H4 (cell line): ENCODE data around the gene HNRNPK. TPM values are rescaled to one million over a fixed set of nuclear protein-coding genes. Genes with fewer than 3 reads are reported as not detected.

Experiments used
- DNase-seq: peaks from one replicate; pipeline ENCODE4 v3.0.0-alpha.2; 2015; ENCODE audit warnings: low spot score
- total RNA-seq: library from RNA; depleted of rRNA; stranded (reverse); fragments of >200 nt; shearing (Covaris generic); gene quantifications from 2 replicates; pipeline ENCODE4 v1.2.3, GENCODE V29; 2014; rRNA removed

Gene HNRNPK
- 661 and 803 TPM in 2 replicates for total RNA-seq

GRCh38 chr9:83979812-83980394, at the start of gene HNRNPK:
TSS of gene HNRNPK (minus strand) at chr9:83980215. CDS start at chr9:83978252, 1,963 bp downstream.
- DNase-seq = peak; percentile 95

DNA sequence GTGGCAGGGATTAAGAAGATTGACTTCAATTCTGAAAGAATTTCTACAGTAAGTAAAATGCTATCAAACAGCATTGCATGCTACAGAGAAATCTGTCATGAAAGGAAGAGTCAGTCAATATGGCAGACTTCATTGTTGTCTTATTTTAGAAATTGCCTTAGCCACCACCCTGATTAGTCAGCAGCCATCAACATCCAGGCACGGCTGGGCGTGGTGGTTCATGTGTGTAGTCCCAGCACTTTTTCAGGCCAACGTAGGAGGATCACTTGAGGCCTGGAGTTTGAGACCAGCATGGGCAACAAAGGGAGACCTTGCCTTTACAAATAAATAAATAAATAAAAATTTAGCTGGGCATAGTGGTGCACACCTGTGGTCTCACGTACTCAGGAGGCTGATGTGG, 47.2 kb upstream of the HNRNPK start:
- DNase-seq = no peak

GRCh38 chr9:84024041-84024575, 44.1 kb upstream of the HNRNPK start:
- DNase-seq = no peak

DNA sequence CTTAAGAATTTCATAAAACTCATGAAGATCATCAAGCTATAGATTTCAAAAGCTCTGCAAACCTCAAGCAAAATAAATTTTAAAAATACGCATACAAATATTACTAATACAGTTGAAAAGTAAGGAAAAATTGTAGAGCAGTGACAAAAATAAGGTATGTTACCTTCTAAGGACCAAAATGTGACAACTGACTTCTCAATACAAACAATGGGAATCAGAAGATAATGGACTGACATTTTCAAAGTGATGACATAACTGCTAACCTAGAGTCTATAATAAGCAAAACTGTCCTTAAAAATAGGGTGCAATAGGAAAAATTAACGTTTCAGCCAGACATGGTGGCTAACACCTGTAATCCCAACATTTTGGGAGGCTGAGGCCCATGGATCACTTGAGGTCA, 27.6 kb upstream of the HNRNPK start:
- no peak for DNase-seq

- no peak for DNase-seq
These were observed 23.2 kb upstream of the HNRNPK start for GRCh38 chr9:84003246-84003645.

DNA sequence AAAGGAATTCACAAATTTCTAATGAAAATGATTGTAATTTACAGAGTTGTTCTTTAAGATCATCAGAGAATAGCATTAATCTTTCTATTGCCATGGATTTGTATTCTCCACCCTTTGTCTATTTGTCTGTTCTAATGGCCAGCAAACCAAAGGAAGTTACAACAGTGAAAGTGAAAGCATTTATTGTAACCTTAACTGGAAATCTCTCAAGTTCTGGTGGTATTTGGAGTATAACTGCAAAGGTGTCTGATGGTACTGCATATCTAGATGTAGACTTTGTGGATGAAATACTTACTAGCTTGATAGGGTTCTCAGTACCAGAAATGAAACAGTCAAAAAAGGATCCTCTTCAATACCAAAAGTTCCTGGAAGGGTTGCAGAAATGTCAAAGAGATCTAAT, 22.3 kb upstream of the HNRNPK start:
- peak; percentile 11 for DNase-seq

DNA sequence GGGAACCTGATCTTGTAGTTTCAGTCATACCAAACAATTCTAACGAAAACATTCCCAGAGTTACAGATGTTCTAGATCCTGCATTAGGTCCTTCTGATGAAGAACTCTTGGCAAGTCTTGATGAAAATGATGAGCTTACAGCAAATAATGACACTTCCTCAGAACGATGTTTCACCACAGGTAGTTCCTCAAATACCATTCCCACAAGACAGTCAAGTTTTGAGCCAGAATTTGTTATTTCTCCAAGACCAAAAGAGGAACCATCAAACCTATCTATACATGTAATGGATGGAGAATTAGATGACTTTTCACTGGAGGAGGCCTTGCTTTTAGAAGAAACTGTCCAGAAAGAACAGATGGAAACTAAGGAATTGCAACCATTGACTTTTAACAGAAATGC, 21.6 kb upstream of the HNRNPK start:
- no peak for DNase-seq

GRCh38 chr9:84000186-84000585, 20.2 kb upstream of the HNRNPK start:
- no peak for DNase-seq

DNA sequence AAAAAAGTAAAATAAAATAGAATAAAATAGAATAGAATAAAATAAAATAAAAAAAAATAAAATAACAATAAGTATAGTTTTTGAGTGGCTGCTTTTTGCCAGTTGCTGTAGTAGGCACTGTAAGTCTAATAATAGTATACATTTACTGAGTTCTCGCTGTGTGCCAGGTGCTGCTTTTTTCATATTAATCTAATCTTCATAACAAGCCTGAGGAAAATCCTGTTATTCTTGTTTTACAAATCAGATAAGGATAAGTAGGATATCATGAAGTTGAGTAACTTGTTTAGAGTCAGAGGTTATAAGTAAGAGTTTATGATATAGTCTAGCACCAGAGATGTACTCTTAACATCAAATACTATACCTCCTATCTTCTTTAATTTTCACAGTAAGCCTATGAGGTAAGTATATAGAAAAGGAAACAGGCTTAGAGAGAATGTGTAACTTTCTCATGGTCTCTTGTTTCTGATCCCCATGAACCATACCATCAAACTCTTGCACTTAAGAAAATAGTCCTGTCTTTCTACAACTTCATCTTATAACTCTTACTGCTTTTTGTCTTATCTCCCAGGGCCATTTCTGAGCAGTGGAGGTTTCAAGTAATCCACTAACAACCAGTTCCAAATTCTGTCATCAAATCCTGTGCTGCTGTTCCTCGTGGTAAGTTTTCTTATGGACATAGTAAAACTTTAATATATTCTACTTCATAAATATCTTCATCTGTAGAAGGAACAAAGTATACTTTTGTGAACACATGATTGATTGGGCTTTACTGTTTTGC, 19.3 kb upstream of the HNRNPK start:
- DNase-seq = no peak

GRCh38 chr9:83996126-83996525, 16.1 kb upstream of the HNRNPK start:
- DNase-seq = no peak

- DNase-seq = no peak
These were observed 12.9 kb upstream of the HNRNPK start for GRCh38 chr9:83992901-83993300.

DNA sequence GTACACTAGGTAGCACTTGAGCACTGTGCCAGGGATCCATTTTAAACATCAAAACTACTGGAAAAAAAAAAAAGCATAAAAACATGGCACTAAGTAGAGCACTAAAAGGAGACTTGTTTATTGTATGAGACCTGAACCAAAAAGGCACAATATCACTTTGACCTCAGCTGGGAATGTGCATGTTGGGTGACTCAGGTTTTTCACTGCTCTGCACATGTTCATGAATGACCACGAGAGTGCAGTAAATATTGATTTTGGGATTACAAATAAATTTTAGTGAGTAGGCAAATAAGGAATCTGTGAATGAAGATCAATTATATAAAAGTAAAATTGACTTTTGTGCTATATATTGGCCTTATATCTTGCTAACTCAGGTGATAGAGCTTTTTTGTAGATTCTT, 12.4 kb upstream of the HNRNPK start:
- peak; percentile 51 for DNase-seq

DNA sequence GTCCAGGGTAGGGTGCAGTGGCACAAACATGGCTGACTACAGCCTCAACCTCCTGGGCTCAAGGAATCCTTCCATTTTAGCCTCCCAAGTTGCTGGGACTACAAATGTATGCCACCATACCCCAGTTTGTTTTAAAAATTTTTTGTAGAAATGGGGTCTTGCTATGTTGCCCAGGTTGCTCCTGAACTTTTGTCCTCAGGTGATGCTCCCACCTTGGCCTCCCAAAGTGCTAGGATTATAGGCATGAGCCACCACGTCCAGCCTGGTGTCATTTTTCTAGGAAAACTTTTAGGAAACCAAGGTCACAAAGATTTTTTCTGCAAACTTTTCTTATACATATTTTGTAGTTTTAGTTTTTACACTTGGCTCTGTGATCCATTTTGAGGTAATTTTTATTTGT, 11.3 kb upstream of the HNRNPK start:
- DNase-seq = no peak

DNA sequence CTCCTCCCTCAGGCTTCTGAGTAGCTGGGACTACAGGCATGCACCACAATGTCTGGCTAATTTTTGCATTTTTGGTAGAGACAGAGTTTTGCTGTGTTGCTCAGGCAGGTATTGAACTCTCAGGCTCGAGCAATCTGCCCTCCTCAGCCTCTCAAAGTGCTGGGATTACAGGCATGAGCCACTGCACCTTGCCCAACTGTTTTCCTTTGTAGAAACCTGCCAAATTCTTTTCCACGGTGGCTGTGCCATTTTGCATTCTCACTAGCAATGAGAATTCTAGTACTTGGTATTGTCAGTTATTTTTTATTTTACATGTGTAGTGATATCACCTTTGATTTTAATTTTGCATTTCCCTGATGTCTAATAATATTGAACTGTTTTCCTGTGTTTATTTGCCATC, 8.4 kb upstream of the HNRNPK start:
- DNase-seq = no peak

DNA sequence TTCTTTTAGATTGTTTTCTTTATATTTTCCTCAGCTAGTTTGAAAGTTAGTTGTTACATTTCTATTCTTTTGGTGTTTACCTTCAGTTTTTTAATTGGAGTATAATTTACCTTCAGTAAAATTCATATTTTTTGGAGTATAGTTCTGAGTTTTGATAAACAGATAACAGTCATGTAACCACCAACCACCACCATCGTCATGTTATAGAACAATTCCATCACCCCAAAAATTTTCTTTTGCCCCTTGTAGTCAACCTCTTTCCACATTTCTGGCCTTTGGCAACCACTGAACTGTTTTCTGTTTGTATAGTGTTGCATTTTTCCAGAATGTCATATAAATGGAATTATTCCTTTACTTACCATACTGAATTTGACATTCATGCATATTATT, 7.4 kb upstream of the HNRNPK start:
- DNase-seq = no peak

GRCh38 chr9:83986765-83987401, 6.9 kb upstream of the HNRNPK start:
- peak; percentile 18 for DNase-seq

- no peak for DNase-seq
These were observed 6.2 kb upstream of the HNRNPK start for GRCh38 chr9:83986195-83986594.

- peak; percentile 42 for DNase-seq
These were observed 1.3 kb upstream of the HNRNPK start for GRCh38 chr9:83981126-83981871.

DNA sequence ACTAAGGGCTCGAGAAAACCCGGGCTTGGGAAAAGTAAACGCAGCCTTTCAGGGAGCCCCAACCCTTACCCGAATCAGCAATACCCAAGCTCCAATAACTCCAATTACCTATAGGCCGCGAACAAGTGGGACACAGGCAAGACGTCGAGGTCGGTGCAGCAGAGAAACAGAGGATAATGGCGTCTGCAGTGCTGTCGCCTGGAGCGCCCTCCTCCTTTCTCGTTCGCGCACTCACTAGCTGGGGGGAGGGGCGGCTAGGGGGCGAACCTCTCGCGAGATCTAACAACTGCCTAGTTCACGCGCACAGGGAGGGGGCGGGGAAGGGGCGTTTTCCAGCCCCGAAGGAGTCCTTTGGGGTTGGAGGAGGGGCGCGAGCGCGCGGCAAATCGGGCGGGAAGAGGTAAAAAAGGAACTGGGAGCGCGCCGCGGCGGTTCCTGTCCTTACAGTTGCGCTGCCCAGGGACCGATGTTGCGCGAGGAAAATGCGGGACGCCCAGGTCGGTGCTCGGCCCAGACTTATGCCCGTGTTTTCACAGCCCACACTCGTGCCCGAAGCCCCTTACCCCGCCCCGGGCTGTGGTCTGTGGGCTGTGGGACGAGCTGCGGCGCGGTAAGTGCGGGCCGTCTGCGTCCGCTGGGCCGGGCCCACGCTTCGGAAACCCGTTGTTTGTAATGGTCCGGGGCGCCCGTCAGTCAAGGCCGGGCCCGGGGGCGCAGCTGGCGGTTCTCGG, 545 bp upstream of the HNRNPK start, which contains the start of gene RMI1:
Gene RMI1 (plus strand): TSS at position 411 of the 731 bp plus-strand sequence. CDS start 20,182 bp downstream, outside the sequence.
- DNase-seq = peak; percentile 96

DNA sequence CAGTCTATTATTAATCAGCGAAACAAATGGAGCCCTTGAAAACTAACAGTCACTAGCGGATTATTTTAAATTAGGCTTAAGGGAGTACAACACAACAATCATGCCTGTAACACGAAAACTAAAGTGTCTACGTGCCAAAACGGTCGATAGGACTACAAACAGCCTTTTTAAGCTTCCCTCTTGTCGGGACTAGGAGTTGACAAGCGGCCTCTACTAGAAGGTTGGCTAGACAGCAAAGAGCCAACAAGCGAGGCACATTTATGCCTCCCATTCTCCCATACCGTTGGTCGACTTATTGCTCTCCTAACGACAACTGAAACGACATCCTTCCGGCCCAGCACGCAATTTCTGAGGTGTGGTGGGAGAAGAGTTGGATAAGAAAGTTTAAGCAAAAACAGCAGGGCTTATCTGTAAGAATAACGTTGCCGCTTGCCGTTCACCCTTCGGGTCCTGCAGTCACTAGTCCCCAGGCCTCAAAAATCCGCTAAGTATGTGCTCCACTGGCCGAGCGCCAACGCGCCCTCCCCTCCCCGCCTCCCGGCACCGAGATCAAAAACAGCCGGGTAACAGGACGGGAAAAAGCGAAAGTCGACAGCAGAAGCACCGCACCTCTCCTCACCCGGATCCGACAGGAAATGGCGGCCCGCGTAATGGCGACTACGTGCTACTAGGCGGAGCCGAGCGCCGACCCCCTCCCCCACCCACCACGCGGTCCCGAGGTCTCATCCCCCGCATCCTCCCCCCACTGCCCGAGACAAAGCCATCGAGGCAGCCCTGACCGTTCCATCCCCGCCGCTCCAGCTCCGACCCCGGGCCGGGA, 813 bp downstream of the HNRNPK start:
- peak; percentile 77 for DNase-seq
